Measurements from ENCODE around the gene TAF5L.
"Not testable (repeated sequence)": the region's sequence is repeated elsewhere in the genome, so short reads cannot be mapped to it uniquely, and the experiment has no call there.

The TAF5L gene

GRCh38 chr1:229603371-229604005, 22.4 kb downstream of the TAF5L start:
- no peak for DNase-seq (ENCODE audit: low read depth)

DNA sequence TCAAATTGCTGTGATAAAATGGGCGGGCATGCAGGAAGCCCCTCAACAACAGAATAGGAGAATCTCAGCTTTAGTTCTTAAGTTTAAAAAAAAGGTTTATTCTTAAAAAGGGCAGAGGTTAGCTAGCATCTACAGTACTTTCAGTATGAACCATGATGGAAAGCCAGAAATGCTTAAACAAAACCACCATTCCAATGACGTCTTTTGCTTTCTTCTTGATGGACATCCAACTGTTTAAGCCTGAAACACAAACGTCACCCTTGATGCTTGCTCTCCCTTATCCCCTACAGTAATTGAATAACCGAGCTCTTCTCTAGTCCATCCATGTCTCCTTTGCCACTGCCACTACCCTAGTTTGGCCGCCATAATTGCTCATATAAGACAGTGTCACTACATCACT, 25.7 kb downstream of the TAF5L start:
- DNase-seq (ENCODE audit: low read depth) = no peak

DNA sequence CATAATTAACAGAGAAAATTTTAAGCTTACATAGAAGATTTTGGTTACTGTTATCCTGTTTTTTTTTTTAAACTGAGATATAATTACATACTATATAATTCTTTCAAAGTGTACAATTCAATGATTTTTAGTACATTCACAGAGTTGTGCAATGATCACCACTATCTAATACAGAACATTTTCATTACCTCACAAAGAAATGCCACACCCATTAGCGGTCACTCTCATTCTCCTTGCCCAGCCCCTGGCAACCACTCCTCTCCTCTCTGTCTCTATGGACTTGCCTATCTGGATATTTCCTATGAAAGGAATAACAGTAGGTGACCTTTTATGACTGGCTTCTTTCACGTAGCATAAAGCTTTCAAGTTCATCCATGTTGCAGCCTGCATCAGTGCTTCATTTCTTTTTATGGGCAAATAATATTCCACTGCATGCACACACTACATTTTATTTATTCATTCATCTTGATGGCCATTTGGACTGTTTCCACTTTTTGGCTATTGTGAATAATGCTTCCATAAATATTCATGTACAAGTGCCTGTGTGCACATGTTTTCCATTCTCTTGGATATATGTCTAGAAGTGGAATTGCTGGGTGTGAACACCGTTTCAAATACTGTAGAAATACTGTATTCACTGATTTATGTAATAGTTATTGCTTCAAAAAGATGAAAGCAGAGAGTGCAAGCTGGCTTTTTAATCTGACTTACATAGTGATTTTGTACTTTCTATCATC, 26.5 kb downstream of the TAF5L start:
- DNase-seq (ENCODE audit: low read depth) = peak; percentile 11

- DNase-seq (ENCODE audit: low read depth) = peak; percentile 42
Measured at GRCh38 chr1:229597877-229598276, 28.0 kb downstream of the TAF5L start.

- DNase-seq (ENCODE audit: low read depth) = peak; percentile 53
Measured at GRCh38 chr1:229596925-229597699, 28.8 kb downstream of the TAF5L start.

DNA sequence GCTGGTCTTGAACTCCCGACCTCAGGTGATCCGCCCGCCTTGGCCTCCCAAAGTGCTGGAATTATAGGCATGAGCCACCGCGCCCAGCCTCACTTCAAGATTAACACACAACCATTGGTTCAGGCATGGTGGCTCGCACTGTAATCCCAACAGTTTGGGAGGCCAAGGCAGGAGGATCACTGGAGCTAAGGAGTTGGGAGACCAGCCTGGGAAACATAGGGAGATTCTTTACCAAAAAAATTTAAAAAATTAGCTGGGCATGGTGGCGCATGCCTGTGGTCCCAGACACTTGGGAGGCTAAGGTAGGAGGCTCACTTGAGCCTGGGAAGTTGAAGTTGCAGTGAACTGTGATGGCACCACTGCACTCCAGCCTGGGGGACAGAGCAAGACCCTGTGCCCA, 30.0 kb downstream of the TAF5L start:
- DNase-seq (ENCODE audit: low read depth) = not testable (repeated sequence)

DNA sequence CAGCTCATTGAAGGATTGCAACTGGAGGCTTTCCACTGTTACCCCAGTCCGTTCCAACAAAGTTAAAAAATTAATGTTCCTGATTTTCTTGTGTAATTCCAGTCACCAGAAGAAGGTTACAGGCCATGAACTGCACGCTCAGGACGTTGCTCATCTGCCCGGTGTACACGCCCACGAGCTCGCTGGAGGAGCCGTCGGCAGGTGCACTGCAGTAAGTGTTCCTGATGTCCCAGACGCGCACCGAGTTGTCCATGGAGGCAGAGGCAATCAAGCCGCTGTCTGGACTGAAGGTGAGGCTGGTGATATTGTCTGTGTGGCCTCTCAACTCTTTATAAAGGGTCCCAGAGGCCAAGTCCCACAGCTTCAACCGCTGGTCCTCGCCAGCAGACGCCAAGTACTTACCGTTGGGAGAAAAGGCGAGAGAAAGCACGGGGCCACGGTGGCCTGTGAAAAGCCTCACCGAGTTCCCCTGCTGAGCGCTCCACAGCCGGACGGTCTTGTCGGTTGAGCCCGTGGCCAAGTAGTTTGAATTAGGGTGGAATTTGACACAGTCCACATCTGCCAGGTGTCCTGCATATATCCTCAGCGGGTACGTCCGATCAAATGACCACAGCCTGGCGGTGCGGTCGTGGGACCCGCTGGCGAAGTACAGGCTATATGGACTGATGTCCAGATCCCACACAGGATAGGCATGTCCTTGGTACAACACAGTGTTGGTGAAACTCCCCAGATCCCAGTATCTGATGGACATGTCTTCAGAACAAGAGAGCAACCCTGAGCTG, 31.5 kb downstream of the TAF5L start:
- no peak for DNase-seq (ENCODE audit: low read depth)

- DNase-seq (ENCODE audit: low read depth) = no peak
Measured at GRCh38 chr1:229593800-229594199, 32.1 kb downstream of the TAF5L start.

- DNase-seq (ENCODE audit: low read depth) = no peak
Measured at GRCh38 chr1:229590119-229590518, 35.8 kb downstream of the TAF5L start.

GRCh38 chr1:229585338-229585737, 40.6 kb downstream of the TAF5L start:
- DNase-seq (ENCODE audit: low read depth) = peak; percentile 12

- no peak for DNase-seq (ENCODE audit: low read depth)
Measured at GRCh38 chr1:229582715-229583114, 43.2 kb downstream of the TAF5L start.

DNA sequence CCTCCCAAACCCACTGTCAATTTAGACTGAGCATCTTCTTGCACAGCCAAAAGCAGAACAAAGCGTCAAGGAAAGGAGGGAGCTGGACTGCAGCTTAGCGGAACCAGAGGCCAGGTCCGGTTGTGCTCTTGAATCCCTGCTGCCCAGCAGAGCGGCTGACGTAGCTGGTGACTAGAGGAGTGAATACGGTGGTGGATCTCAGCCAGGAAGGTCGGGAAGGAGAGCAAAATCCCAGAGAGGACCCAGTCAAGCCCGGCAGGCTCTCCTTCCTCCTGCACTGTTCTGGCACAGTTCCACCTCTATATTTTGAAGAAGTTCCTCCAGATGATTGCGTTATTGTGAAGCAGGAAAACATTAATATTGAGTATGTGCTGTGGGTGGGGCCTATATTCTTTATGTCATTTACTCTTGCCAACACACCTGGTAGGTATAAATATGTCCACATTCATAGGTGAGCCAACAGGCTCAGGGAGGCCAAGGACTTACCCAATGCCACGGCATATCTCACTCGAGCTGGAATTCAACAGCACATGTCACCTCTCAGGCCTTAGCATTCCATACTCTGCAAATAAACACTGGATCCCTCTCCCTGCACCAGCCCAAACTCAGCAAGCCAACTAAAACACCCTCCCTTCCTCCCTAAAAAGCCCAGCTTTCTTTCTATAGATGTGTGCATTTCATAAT, 43.8 kb downstream of the TAF5L start:
- DNase-seq (ENCODE audit: low read depth) = no peak

DNA sequence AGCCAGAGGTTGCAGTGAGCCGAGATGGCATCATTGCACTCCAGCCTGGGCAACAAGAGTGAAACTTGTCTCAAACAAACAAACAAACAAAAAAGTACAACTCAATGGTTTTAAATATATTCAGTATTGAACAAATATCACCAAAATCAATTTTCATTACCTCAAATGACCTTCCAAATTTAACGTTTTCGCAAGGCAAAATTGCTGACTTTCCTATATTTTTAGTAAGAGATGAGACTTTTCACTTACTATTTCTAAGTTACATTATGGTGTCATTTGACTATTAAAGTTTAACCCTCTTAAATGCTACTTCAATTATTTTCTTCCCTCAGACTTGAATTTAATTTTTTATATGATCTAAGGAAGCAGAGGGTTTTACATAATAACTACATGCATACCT, 44.4 kb downstream of the TAF5L start:
- no peak for DNase-seq (ENCODE audit: low read depth)

GRCh38 chr1:229579059-229579673, 46.8 kb downstream of the TAF5L start:
- DNase-seq (ENCODE audit: low read depth) = no peak

GRCh38 chr1:229578168-229579058, 47.5 kb downstream of the TAF5L start:
- no peak for DNase-seq (ENCODE audit: low read depth)

DNA sequence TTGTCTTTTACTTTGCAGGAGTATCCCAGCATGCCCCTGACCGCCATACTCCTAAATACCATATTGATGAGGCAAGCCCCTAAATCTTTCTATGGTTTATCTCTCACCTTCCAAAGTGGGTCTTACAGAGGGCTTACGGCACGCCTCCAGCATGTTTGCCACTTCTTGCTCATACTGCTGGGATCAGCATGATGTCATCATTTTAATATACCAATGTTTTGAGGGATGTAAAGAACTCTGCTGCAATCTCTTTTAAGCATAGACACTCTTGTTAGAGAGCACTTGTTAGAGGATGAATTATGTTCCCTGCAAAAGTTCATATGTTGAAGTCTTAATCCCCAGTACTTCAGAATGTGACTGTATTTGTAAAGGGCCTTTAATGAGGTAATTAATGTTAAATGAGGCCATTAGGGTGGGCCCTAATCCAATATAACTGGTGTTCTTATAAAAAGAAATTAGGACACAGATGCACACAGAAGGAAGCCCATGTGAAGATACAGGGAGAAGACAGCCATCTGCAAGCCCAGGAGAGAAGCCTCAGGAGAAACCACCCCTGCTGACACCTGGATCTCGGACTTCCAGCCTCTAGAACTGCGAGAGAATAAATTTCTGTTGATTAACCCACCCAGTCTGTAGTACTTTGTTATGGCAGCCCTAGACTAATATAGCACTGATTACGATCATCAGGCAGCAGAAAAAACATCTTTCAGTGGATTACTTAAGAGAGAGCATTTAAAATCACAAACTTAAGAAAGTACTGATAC, 51.1 kb downstream of the TAF5L start:
- DNase-seq (ENCODE audit: low read depth) = no peak

DNA sequence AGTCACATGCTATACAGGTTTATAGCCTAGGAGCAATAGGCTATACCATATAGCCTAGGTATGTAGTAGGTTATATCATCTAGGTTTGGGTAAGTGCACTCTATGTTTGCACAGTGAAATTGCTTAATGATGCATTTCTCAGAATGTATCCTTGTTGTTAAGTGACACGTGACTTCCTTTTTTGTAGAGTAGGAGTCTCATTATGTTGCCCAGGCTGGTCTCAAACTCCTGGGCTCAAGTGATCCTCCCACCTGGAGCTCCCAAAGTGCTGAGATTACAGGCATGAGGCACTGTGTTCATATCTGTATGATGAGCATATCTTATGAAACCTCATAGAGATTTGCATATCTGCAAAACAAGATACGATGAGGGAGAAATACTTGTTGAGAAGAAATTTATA, 53.6 kb downstream of the TAF5L start:
- no peak for DNase-seq (ENCODE audit: low read depth)

DNA sequence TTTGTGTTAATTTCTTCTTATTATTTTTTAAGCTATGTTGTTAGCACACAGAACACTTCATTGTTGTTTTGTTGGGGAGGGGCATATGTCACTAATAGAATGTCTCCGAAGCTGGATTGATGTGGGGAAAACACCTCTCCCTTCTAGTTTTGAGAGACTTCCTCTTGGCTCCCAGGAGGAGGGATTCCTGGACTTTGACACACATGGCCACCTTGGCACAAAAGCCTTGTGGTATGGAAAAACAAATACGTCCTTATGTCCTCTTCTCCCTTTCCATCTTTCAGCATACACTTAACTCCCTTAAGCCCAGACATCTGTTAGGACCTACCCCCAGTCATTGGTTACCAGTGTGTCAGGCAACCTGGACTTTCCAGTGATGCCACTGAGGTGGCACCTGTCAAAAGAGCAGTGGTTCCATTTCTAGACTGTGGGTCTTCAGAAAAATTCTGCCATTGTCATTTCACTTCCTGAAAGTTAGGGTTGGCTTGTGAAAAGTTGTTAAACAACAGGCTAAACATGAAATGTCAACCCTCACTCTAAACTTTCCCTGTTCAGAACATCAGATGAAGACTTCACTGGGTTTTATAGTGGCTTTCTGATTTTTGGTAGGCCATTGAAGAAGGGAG, 54.9 kb downstream of the TAF5L start:
- DNase-seq (ENCODE audit: low read depth) = no peak

- DNase-seq (ENCODE audit: low read depth) = no peak
Measured at GRCh38 chr1:229570305-229570704, 55.6 kb downstream of the TAF5L start.
